Activated CD4-positive, CD25-positive, alpha-beta regulatory T cell (primary cell): ENCODE data around the gene MTHFR.
"Not testable (repeated sequence)": the region's sequence is repeated elsewhere in the genome, so short reads cannot be mapped to it uniquely, and the experiment has no call there.

Experiments used
- DNase-seq, 4 experiments: peaks; one replicate each; lab custom pipeline; 2025; lab: John Stamatoyannopoulos, UW

MTHFR gene

GRCh38 chr1:11833497-11833896, 27.7 kb upstream of the MTHFR start:
- DNase-seq = no peak

GRCh38 chr1:11831945-11832725, 26.4 kb upstream of the MTHFR start:
- no peak for DNase-seq

GRCh38 chr1:11828511-11828910, 22.7 kb upstream of the MTHFR start:
- DNase-seq = no peak

- no peak for DNase-seq
These were observed 21.2 kb upstream of the MTHFR start for GRCh38 chr1:11826946-11827345.

- no peak for DNase-seq
These were observed 19.4 kb upstream of the MTHFR start for GRCh38 chr1:11825131-11825530.

GRCh38 chr1:11823366-11824137, 17.8 kb upstream of the MTHFR start:
- DNase-seq = no peak

GRCh38 chr1:11822091-11822490, 16.3 kb upstream of the MTHFR start:
- no peak for DNase-seq

GRCh38 chr1:11817192-11817591, 11.4 kb upstream of the MTHFR start:
- no peak for DNase-seq

- DNase-seq = no peak
These were observed 7.3 kb upstream of the MTHFR start for GRCh38 chr1:11813021-11813420.

GRCh38 chr1:11807133-11807532, 1.4 kb upstream of the MTHFR start:
- DNase-seq = no peak

GRCh38 chr1:11806307-11806936, 658 bp upstream of the MTHFR start:
- peak; percentile 59 to 77 (median 75) for DNase-seq

GRCh38 chr1:11804666-11805421, 920 bp downstream of the MTHFR start:
- no peak for DNase-seq

- not testable (repeated sequence) for DNase-seq
These were observed 1.7 kb downstream of the MTHFR start for GRCh38 chr1:11803924-11804665.

- peak; percentile 13 to 50 (median 36) for DNase-seq
These were observed 2.5 kb downstream of the MTHFR start for GRCh38 chr1:11802973-11803885.

- no peak for DNase-seq
These were observed 3.2 kb downstream of the MTHFR start for GRCh38 chr1:11802616-11802972.

- DNase-seq = no peak
These were observed 4.9 kb downstream of the MTHFR start for GRCh38 chr1:11800756-11801433.

- DNase-seq = no peak
These were observed 5.4 kb downstream of the MTHFR start for GRCh38 chr1:11800391-11800755.

GRCh38 chr1:11799896-11800295, 5.9 kb downstream of the MTHFR start:
- no peak for DNase-seq

- DNase-seq = no peak
These were observed 6.7 kb downstream of the MTHFR start for GRCh38 chr1:11799099-11799498.
